HS-27A (cell line): Measurements from ENCODE around the gene SYNDIG1L.

Source experiments
- DNase-seq: peaks from one replicate; pipeline ENCODE4 v3.0.0-alpha.2; 2012; ENCODE audit warnings: low read depth, missing footprints

Gene SYNDIG1L

GRCh38 chr14:74429221-74429691 is 3.2 kb upstream of the SYNDIG1L start:
- no peak for DNase-seq

GRCh38 chr14:74427651-74428050 is 1.6 kb upstream of the SYNDIG1L start:
- DNase-seq = no peak

- DNase-seq = no peak
These were observed 347 bp downstream of the SYNDIG1L start for GRCh38 chr14:74425525-74426201.

GRCh38 chr14:74424606-74425005 is 1.4 kb downstream of the SYNDIG1L start:
- no peak for DNase-seq

GRCh38 chr14:74423246-74423645 is 2.8 kb downstream of the SYNDIG1L start:
- no peak for DNase-seq

GRCh38 chr14:74421981-74422380 is 4.0 kb downstream of the SYNDIG1L start:
- no peak for DNase-seq

- no peak for DNase-seq
These were observed 6.9 kb downstream of the SYNDIG1L start for GRCh38 chr14:74419086-74419485.

GRCh38 chr14:74418031-74418430 is 8.0 kb downstream of the SYNDIG1L start:
- no peak for DNase-seq

- DNase-seq = no peak
These were observed 8.4 kb downstream of the SYNDIG1L start for GRCh38 chr14:74417611-74418010.

- no peak for DNase-seq
These were observed 8.8 kb downstream of the SYNDIG1L start for GRCh38 chr14:74417201-74417600.

GRCh38 chr14:74415115-74415437 is 10.9 kb downstream of the SYNDIG1L start:
- no peak for DNase-seq

GRCh38 chr14:74414403-74415114 is 11.5 kb downstream of the SYNDIG1L start:
- DNase-seq = no peak

- DNase-seq = no peak
These were observed 12.4 kb downstream of the SYNDIG1L start for GRCh38 chr14:74413627-74414026.

GRCh38 chr14:74412753-74413152 is 13.3 kb downstream of the SYNDIG1L start:
- no peak for DNase-seq

- DNase-seq = no peak
These were observed 14.3 kb downstream of the SYNDIG1L start for GRCh38 chr14:74411671-74412070.

- DNase-seq = no peak
These were observed 16.6 kb downstream of the SYNDIG1L start for GRCh38 chr14:74409441-74409840.

GRCh38 chr14:74408870-74409269 is 17.1 kb downstream of the SYNDIG1L start:
- no peak for DNase-seq

GRCh38 chr14:74407801-74408154 is 18.2 kb downstream of the SYNDIG1L start:
- DNase-seq = no peak

- no peak for DNase-seq
These were observed 18.8 kb downstream of the SYNDIG1L start for GRCh38 chr14:74407021-74407800.

- DNase-seq = no peak
These were observed 20.3 kb downstream of the SYNDIG1L start for GRCh38 chr14:74405663-74406062.

GRCh38 chr14:74404435-74404834 is 21.6 kb downstream of the SYNDIG1L start:
- DNase-seq = no peak

GRCh38 chr14:74403619-74404417 is 22.2 kb downstream of the SYNDIG1L start:
- DNase-seq = no peak
